K562 (cell line): Measurements from ENCODE around the gene LHFPL5. TPM values are rescaled to one million over a fixed set of nuclear protein-coding genes. Genes with fewer than 3 reads are reported as not detected.

ENCODE experiments used
- BRCA1 ChIP-seq, 2 experiments: fragments of 450-650 bp in 1 of 2; sonication (generic) in 1 of 2; formaldehyde crosslinking in 1 of 2; IDR thresholded peaks; 2 replicates each; pipeline versions ENCODE4 v1.5.0 to v1.6.1; 2017 to 2020; ENCODE audit warnings: mild to moderate bottlenecking in 1 of 2, missing genetic modification reagents in 1 of 2
- CHD2 ChIP-seq: IDR thresholded peaks from 2 replicates; pipeline ENCODE4 v1.6.1; 2011; ENCODE audit warnings: low read depth, low read length
- RAD21 ChIP-seq, 2 experiments: fragments of 250-450 bp in 1 of 2; fragments of 450-650 bp in 1 of 2; sonication (Bioruptor Pico) in 1 of 2; formaldehyde crosslinking in 1 of 2; IDR thresholded peaks in 1 of 2; conservative IDR thresholded peaks in 1 of 2; 2 replicates each; pipeline versions ENCODE4 v1.4.0 to v1.8.0; 2020 to 2022; ENCODE audit warnings: mild to moderate bottlenecking in 2 of 2, moderate library complexity in 1 of 2
- SMC3 ChIP-seq: conservative IDR thresholded peaks from 2 replicates; pipeline ENCODE4 v1.6.1; 2011; ENCODE audit warnings: low read depth, low read length, improper control_type of control experiment; ENCODE audit not compliant: insufficient read depth
- XRCC5 ChIP-seq: fragments of 200-400 bp; formaldehyde crosslinking; IDR thresholded peaks from 2 replicates; pipeline ENCODE4 v1.6.1; 2017; ENCODE audit warnings: low read depth, mild to moderate bottlenecking, low read length
- YY1 ChIP-seq, 3 experiments: IDR thresholded peaks; 2 replicates each; pipeline ENCODE4 v1.6.1; 2011; ENCODE audit warnings: low read length in 2 of 3, mild to moderate bottlenecking in 2 of 3, moderate library complexity in 2 of 3, borderline replicate concordance in 1 of 3, control low read depth in 1 of 3, low read depth in 1 of 3; ENCODE audit not compliant: insufficient read depth in 3 of 3, insufficient replicate concordance in 2 of 3, control insufficient read depth in 1 of 3, insufficient read length in 1 of 3; ENCODE audit errors: extremely low read depth in 1 of 3
- ZFP36 ChIP-seq: fragments of 150-350 bp; IDR thresholded peaks from 2 replicates; pipeline ENCODE4 v1.6.1; 2018; ENCODE audit warnings: low read length, low read depth; ENCODE audit not compliant: partially characterized antibody
- polyA plus RNA-seq, 8 experiments: library from polyadenylated mRNA; depleted of rRNA in 4 of 8; stranded (reverse) in 5 of 8; unstranded in 3 of 8; fragments of >200 nt; fragmentation: Nextera tagmentation in 2 of 8; fragmentation: Illumina TruSeq in 1 of 8; extraction: Ambion mirVana in 2 of 8; extraction: Trizol in 1 of 8; gene quantifications; 2 replicates each; pipeline versions ENCODE4 v1.2.1 to v1.2.3, GENCODE V29; 2011 to 2014; ENCODE audit warnings: inconsistent platforms in 1 of 8, missing spikeins in 1 of 8
- total RNA-seq, 7 experiments: library from RNA; depleted of rRNA in 6 of 7; stranded (reverse); fragments of >200 nt in 6 of 7; fragmentation: Illumina TruSeq in 2 of 7; extraction: Trizol in 2 of 7; gene quantifications; 2 replicates each; pipeline versions ENCODE4 v1.2.1 to v1.2.3, GENCODE V29; 2011 to 2021; ENCODE audit warnings: low replicate concordance in 1 of 7
- TF ChIP-seq, protein P1 (sequence below): fragments of 450-650 bp; formaldehyde crosslinking; IDR thresholded peaks from 2 replicates; pipeline ENCODE4 v1.4.0; 2020; ENCODE audit warnings: mild to moderate bottlenecking, moderate library complexity
- TF ChIP-seq, protein P2 (sequence below): fragments of 450-650 bp; IDR thresholded peaks from 2 replicates; pipeline ENCODE4 v1.7.1; 2018; ENCODE audit warnings: mild to moderate bottlenecking, low read depth; ENCODE audit not compliant: partially characterized antibody
- TF ChIP-seq, protein P3 (sequence below), 3 experiments: IDR thresholded peaks in 2 of 3; conservative IDR thresholded peaks in 1 of 3; 2 replicates each; pipeline ENCODE4 v1.5.1; 2011 to 2012; ENCODE audit warnings: low read length in 3 of 3, mild to moderate bottlenecking in 3 of 3, control low read depth in 2 of 3, improper control_type of control experiment in 1 of 3, inconsistent platforms in 1 of 3, low read depth in 1 of 3, mixed read lengths in 1 of 3, moderate library complexity in 1 of 3; ENCODE audit not compliant: insufficient read depth in 2 of 3

Gene LHFPL5
- total and polyA plus RNA-seq, 9 of the 15 experiments (the other 6 are each of a cell fraction or from before 2014, with no cell fraction given), result not detected

DNA sequence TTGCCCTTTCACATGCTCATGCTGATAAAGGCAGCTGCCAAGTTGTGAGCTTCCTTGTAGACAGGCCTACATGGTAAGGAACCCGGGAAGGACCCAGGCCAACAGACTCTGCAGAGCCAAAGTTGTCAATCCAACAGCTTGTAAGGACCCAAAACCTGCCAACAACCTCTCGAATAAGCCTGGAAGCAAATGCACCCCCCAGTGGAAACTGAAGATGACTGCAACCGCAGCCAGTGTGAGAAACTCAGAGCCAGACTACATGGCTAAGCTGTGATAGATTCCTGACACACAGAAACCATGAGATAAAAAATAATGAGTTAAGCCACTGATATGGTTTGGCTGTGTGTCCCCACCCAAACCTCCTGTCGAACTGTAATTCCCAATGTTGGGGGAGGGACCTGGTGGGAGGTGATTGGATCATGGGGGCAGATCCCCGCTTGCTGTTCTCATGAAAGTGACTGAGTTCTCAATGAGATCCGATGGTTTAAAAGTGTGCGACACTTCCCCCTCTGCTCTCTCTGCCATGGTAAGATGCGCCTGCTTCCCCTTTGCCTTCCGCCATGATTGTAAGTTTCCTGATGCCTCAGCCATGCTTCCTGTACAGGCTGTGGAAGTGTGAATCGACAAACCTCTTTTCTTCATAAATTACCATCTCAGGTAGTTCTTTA, 47.6 kb upstream of the LHFPL5 start (continued):
- TF ChIP-seq SMC3, result peak; percentile 82
- TF ChIP-seq YY1 (IDR thresholded peaks at IDR 0.05; ENCODE audit: borderline replicate concordance in 1 of 3, control insufficient read depth in 1 of 3, extremely low read depth in 1 of 3, insufficient read depth in 3 of 3, insufficient read length in 1 of 3, insufficient replicate concordance in 2 of 3, low read depth in 1 of 3, low read length in 2 of 3), result peak in 1 of 3 experiments; percentile 8
- no peak for TF ChIP-seq ZFP36
- TF ChIP-seq XRCC5, result peak; percentile 67; the same call in 1 of the 2 replicates
- TF ChIP-seq, protein P1, sequence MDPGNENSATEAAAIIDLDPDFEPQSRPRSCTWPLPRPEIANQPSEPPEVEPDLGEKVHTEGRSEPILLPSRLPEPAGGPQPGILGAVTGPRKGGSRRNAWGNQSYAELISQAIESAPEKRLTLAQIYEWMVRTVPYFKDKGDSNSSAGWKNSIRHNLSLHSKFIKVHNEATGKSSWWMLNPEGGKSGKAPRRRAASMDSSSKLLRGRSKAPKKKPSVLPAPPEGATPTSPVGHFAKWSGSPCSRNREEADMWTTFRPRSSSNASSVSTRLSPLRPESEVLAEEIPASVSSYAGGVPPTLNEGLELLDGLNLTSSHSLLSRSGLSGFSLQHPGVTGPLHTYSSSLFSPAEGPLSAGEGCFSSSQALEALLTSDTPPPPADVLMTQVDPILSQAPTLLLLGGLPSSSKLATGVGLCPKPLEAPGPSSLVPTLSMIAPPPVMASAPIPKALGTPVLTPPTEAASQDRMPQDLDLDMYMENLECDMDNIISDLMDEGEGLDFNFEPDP (CRISPR knock-in tag), result no peak
- no peak for TF ChIP-seq BRCA1 (IDR thresholded peaks at IDR 0.05)
- TF ChIP-seq BRCA1 (CRISPR knock-in tag; IDR thresholded peaks at IDR 0.05), result no peak
- TF ChIP-seq, protein P2, sequence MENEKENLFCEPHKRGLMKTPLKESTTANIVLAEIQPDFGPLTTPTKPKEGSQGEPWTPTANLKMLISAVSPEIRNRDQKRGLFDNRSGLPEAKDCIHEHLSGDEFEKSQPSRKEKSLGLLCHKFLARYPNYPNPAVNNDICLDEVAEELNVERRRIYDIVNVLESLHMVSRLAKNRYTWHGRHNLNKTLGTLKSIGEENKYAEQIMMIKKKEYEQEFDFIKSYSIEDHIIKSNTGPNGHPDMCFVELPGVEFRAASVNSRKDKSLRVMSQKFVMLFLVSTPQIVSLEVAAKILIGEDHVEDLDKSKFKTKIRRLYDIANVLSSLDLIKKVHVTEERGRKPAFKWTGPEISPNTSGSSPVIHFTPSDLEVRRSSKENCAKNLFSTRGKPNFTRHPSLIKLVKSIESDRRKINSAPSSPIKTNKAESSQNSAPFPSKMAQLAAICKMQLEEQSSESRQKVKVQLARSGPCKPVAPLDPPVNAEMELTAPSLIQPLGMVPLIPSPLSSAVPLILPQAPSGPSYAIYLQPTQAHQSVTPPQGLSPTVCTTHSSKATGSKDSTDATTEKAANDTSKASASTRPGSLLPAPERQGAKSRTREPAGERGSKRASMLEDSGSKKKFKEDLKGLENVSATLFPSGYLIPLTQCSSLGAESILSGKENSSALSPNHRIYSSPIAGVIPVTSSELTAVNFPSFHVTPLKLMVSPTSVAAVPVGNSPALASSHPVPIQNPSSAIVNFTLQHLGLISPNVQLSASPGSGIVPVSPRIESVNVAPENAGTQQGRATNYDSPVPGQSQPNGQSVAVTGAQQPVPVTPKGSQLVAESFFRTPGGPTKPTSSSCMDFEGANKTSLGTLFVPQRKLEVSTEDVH, result no peak
- TF ChIP-seq RAD21 (CRISPR knock-in tag; conservative IDR thresholded peaks at IDR 0.05 in 1 of 2, IDR thresholded peaks at IDR 0.05 in 1 of 2), result peak; percentile 51 to 79
- TF ChIP-seq, protein P3, sequence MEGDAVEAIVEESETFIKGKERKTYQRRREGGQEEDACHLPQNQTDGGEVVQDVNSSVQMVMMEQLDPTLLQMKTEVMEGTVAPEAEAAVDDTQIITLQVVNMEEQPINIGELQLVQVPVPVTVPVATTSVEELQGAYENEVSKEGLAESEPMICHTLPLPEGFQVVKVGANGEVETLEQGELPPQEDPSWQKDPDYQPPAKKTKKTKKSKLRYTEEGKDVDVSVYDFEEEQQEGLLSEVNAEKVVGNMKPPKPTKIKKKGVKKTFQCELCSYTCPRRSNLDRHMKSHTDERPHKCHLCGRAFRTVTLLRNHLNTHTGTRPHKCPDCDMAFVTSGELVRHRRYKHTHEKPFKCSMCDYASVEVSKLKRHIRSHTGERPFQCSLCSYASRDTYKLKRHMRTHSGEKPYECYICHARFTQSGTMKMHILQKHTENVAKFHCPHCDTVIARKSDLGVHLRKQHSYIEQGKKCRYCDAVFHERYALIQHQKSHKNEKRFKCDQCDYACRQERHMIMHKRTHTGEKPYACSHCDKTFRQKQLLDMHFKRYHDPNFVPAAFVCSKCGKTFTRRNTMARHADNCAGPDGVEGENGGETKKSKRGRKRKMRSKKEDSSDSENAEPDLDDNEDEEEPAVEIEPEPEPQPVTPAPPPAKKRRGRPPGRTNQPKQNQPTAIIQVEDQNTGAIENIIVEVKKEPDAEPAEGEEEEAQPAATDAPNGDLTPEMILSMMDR (IDR thresholded peaks at IDR 0.05 in 2 of 3, conservative IDR thresholded peaks at IDR 0.05 in 1 of 3; ENCODE audit: insufficient read depth in 2 of 3, low read depth in 1 of 3, low read length in 3 of 3), result peak; percentile 79 to 83 (median 83)
- TF ChIP-seq CHD2, result no peak
